Panc1 (cell line): ENCODE data around the gene MISP3.

Experiments
- POLR2AphosphoS5 ChIP-seq: IDR thresholded peaks from 2 replicates; pipeline ENCODE4 v1.6.1; 2012; ENCODE audit warnings: mild to moderate bottlenecking, low read depth, low read length, moderate library complexity
- TF ChIP-seq, protein P1 (sequence below): fragments of 450-650 bp; IDR thresholded peaks from 2 replicates; pipeline ENCODE4 v1.5.1; 2017; ENCODE audit warnings: mild to moderate bottlenecking

DNA sequence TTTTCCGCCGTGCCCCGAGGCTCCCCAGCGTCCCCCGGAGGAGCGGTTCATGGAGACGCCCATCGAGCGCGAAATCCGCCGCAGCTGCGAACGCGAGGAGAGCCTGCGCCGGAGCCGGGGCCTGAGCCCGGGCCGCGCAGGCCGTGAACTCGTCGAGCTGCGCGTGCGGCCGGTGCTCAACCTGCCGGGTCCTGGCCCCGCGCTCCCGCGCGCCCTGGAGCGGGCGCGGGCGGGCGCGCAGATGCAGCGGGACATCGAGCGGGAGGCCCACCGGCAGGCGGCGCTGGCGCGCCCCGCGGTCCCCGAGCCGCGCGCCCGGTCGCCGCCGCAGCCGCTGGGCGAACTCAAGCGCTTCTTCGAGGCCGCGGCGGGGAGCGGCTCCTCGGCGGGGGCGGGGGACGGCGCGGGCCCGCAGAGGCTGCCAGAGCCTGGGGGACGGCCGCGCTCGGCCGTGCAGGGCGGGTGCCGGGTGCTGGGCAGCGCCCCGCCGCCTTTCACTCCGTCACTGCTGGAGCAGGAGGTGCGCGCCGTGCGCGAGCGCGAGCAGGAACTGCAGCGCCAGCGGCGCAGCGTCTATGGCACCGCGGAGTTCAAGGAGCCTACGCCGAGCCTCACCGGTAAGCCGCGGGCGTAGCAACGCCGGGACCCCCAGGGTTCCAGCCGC, 807 bp downstream of the MISP3 start:
- TF ChIP-seq, protein P1, sequence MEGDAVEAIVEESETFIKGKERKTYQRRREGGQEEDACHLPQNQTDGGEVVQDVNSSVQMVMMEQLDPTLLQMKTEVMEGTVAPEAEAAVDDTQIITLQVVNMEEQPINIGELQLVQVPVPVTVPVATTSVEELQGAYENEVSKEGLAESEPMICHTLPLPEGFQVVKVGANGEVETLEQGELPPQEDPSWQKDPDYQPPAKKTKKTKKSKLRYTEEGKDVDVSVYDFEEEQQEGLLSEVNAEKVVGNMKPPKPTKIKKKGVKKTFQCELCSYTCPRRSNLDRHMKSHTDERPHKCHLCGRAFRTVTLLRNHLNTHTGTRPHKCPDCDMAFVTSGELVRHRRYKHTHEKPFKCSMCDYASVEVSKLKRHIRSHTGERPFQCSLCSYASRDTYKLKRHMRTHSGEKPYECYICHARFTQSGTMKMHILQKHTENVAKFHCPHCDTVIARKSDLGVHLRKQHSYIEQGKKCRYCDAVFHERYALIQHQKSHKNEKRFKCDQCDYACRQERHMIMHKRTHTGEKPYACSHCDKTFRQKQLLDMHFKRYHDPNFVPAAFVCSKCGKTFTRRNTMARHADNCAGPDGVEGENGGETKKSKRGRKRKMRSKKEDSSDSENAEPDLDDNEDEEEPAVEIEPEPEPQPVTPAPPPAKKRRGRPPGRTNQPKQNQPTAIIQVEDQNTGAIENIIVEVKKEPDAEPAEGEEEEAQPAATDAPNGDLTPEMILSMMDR: peak; percentile 95
- no peak for TF ChIP-seq POLR2AphosphoS5
